ENCODE measurements around the gene TMEM238. TPM values are rescaled to one million over a fixed set of nuclear protein-coding genes. Genes with fewer than 3 reads are reported as not detected.
A peak's percentile ranks its signal among the peaks of the same experiment; 100 is the strongest.

Gene TMEM238
- polyA plus RNA-seq, 2 donors: 0.49 to 0.98 TPM

GRCh38 chr19:55382013-55382412, 2.1 kb downstream of the TMEM238 start:
- Histone ChIP-seq H3K27me3 (ENCODE audit: control insufficient read depth in 1 of 2, insufficient read depth in 2 of 2, low read length in 2 of 2) (no peaks in the 10 kb centered on the region), H3K36me3 (ENCODE audit: control insufficient read depth in 2 of 2, insufficient read depth in 2 of 2, low read length in 1 of 2) (peaks cover 0 to 2% of the 10 kb centered on the region in 2 donors), H3K27ac (ENCODE audit: low read depth in 2 of 2, low read length in 1 of 2) (no peak overlapping the region), H3K9me3 (ENCODE audit: control insufficient read depth in 2 of 2, insufficient read depth in 1 of 2, low read depth in 1 of 2, low read length in 1 of 2) (no peaks in the 10 kb centered on the region), H3K4me3 (ENCODE audit: low read depth in 1 of 2, low read length in 2 of 2) (no peak overlapping the region), H3K4me1 (ENCODE audit: control insufficient read depth in 2 of 2, insufficient read depth in 2 of 2, low read length in 1 of 2) (peaks cover 4 to 16% of the 10 kb centered on the region in 2 donors)
- 98 to 99% methylated on average over 5 of the region's 5 CpGs for WGBS, 2 donors

- Histone ChIP-seq H3K9me3 (ENCODE audit: control insufficient read depth in 2 of 2, insufficient read depth in 1 of 2, low read depth in 1 of 2, low read length in 1 of 2) (no peaks in the 10 kb centered on the region), H3K36me3 (ENCODE audit: control insufficient read depth in 2 of 2, insufficient read depth in 2 of 2, low read length in 1 of 2) (no peaks in the 10 kb centered on the region), H3K27me3 (ENCODE audit: control insufficient read depth in 1 of 2, insufficient read depth in 2 of 2, low read length in 2 of 2) (peaks cover 0 to 4% of the 10 kb centered on the region in 2 donors), H3K4me3 (ENCODE audit: low read depth in 1 of 2, low read length in 2 of 2) (no peak overlapping the region), H3K27ac (ENCODE audit: low read depth in 2 of 2, low read length in 1 of 2) (no peak overlapping the region), H3K4me1 (ENCODE audit: control insufficient read depth in 2 of 2, insufficient read depth in 2 of 2, low read length in 1 of 2) (peaks cover 0 to 16% of the 10 kb centered on the region in 2 donors)
- WGBS, 2 donors: 70 to 78% methylated on average over 11 of the region's 11 CpGs
These were observed 4.9 kb downstream of the TMEM238 start for GRCh38 chr19:55379174-55379573.

GRCh38 chr19:55377356-55378131, 6.5 kb downstream of the TMEM238 start:
- 46% methylated on average over 43 of the region's 43 CpGs for WGBS, 2 donors
- Histone ChIP-seq H3K9me3 (ENCODE audit: control insufficient read depth in 2 of 2, insufficient read depth in 1 of 2, low read depth in 1 of 2, low read length in 1 of 2) (no peaks in the 10 kb centered on the region), H3K36me3 (ENCODE audit: control insufficient read depth in 2 of 2, insufficient read depth in 2 of 2, low read length in 1 of 2) (no peaks in the 10 kb centered on the region), H3K4me1 (ENCODE audit: control insufficient read depth in 2 of 2, insufficient read depth in 2 of 2, low read length in 1 of 2) (peaks cover 0 to 8% of the 10 kb centered on the region in 2 donors), H3K27ac (ENCODE audit: low read depth in 2 of 2, low read length in 1 of 2) (no peak overlapping the region), H3K27me3 (ENCODE audit: control insufficient read depth in 1 of 2, insufficient read depth in 2 of 2, low read length in 2 of 2) (peaks cover 0 to 7% of the 10 kb centered on the region in 2 donors), H3K4me3 (ENCODE audit: low read depth in 1 of 2, low read length in 2 of 2) (no peak overlapping the region)

GRCh38 chr19:55376241-55376933, 7.7 kb downstream of the TMEM238 start, which contains the start of gene TMEM190:
TSS of gene TMEM190 (plus strand) at chr19:55376826. CDS start at chr19:55376854, 28 bp downstream.
- Histone ChIP-seq H3K9me3 (ENCODE audit: control insufficient read depth in 2 of 2, insufficient read depth in 1 of 2, low read depth in 1 of 2, low read length in 1 of 2) (no peaks in the 10 kb centered on the region), H3K27ac (ENCODE audit: low read depth in 2 of 2, low read length in 1 of 2) (no peak within 1 kb of the TSS), H3K4me3 (ENCODE audit: low read depth in 1 of 2, low read length in 2 of 2) (no peak within 1 kb of the TSS), H3K36me3 (ENCODE audit: control insufficient read depth in 2 of 2, insufficient read depth in 2 of 2, low read length in 1 of 2) (no peaks in the 10 kb centered on the region), H3K4me1 (ENCODE audit: control insufficient read depth in 2 of 2, insufficient read depth in 2 of 2, low read length in 1 of 2) (peaks cover 0 to 7% of the 10 kb centered on the region in 2 donors), H3K27me3 (ENCODE audit: control insufficient read depth in 1 of 2, insufficient read depth in 2 of 2, low read length in 2 of 2) (peaks cover 0 to 11% of the 10 kb centered on the region in 2 donors)
- WGBS, 2 donors: 41 to 46% methylated on average over 21 of the region's 21 CpGs

- Histone ChIP-seq H3K36me3 (ENCODE audit: control insufficient read depth in 2 of 2, insufficient read depth in 2 of 2, low read length in 1 of 2) (no peaks in the 10 kb centered on the region), H3K4me3 (ENCODE audit: low read depth in 1 of 2, low read length in 2 of 2) (no peak overlapping the region), H3K27ac (ENCODE audit: low read depth in 2 of 2, low read length in 1 of 2) (no peak overlapping the region), H3K27me3 (ENCODE audit: control insufficient read depth in 1 of 2, insufficient read depth in 2 of 2, low read length in 2 of 2) (peaks cover 0 to 30% of the 10 kb centered on the region in 2 donors), H3K9me3 (ENCODE audit: control insufficient read depth in 2 of 2, insufficient read depth in 1 of 2, low read depth in 1 of 2, low read length in 1 of 2) (no peaks in the 10 kb centered on the region), H3K4me1 (ENCODE audit: control insufficient read depth in 2 of 2, insufficient read depth in 2 of 2, low read length in 1 of 2) (peaks cover 0 to 10% of the 10 kb centered on the region in 2 donors)
- WGBS, 2 donors: 10 to 17% methylated on average over 25 to 31 of the region's 31 CpGs
These were observed 9.9 kb downstream of the TMEM238 start for GRCh38 chr19:55373993-55374757.

- Histone ChIP-seq H3K36me3 (ENCODE audit: control insufficient read depth in 2 of 2, insufficient read depth in 2 of 2, low read length in 1 of 2) (no peaks in the 10 kb centered on the region), H3K27me3 (ENCODE audit: control insufficient read depth in 1 of 2, insufficient read depth in 2 of 2, low read length in 2 of 2) (peaks cover 0 to 36% of the 10 kb centered on the region in 2 donors), H3K4me1 (ENCODE audit: control insufficient read depth in 2 of 2, insufficient read depth in 2 of 2, low read length in 1 of 2) (peaks cover 0 to 13% of the 10 kb centered on the region in 2 donors), H3K9me3 (ENCODE audit: control insufficient read depth in 2 of 2, insufficient read depth in 1 of 2, low read depth in 1 of 2, low read length in 1 of 2) (no peaks in the 10 kb centered on the region), H3K4me3 (ENCODE audit: low read depth in 1 of 2, low read length in 2 of 2) (no peak overlapping the region), H3K27ac (ENCODE audit: low read depth in 2 of 2, low read length in 1 of 2) (no peak overlapping the region)
- 44 to 48% methylated on average over 8 to 9 of the region's 9 CpGs for WGBS, 2 donors
These were observed 10.6 kb downstream of the TMEM238 start for GRCh38 chr19:55373306-55373992.

- H3K36me3 ChIP-seq (ENCODE audit: control insufficient read depth in 2 of 2, insufficient read depth in 2 of 2, low read length in 1 of 2): no peaks in the 10 kb centered on the region
- no peak overlapping the region for H3K4me3 ChIP-seq (ENCODE audit: low read depth in 1 of 2, low read length in 2 of 2)
- H3K9me3 ChIP-seq (ENCODE audit: control insufficient read depth in 2 of 2, insufficient read depth in 1 of 2, low read depth in 1 of 2, low read length in 1 of 2): no peaks in the 10 kb centered on the region
- WGBS, 2 donors: 37 to 41% methylated on average over 24 of the region's 24 CpGs
- H3K4me1 ChIP-seq (ENCODE audit: control insufficient read depth in 2 of 2, insufficient read depth in 2 of 2, low read length in 1 of 2): peaks cover 0 to 13% of the 10 kb centered on the region in 2 donors
- no peak overlapping the region for H3K27ac ChIP-seq (ENCODE audit: low read depth in 2 of 2, low read length in 1 of 2)
- H3K27me3 ChIP-seq (ENCODE audit: control insufficient read depth in 1 of 2, insufficient read depth in 2 of 2, low read length in 2 of 2): peaks cover 0 to 36% of the 10 kb centered on the region in 2 donors
These were observed 11.6 kb downstream of the TMEM238 start for GRCh38 chr19:55372316-55373081.

GRCh38 chr19:55370305-55370988, 13.6 kb downstream of the TMEM238 start, which contains the start of gene IL11:
TSS of gene IL11 (minus strand) at chr19:55370463. CDS start at chr19:55370310, 153 bp downstream.
- H3K27me3 ChIP-seq (ENCODE audit: control insufficient read depth in 1 of 2, insufficient read depth in 2 of 2, low read length in 2 of 2): peaks cover 0 to 36% of the 10 kb centered on the region in 2 donors
- 9 to 16% methylated on average over 23 to 32 of the region's 32 CpGs for WGBS, 2 donors
- peaks cover 0 to 6% of the 10 kb centered on the region in 2 donors for H3K4me1 ChIP-seq (ENCODE audit: control insufficient read depth in 2 of 2, insufficient read depth in 2 of 2, low read length in 1 of 2)
- no peaks in the 10 kb centered on the region for H3K36me3 ChIP-seq (ENCODE audit: control insufficient read depth in 2 of 2, insufficient read depth in 2 of 2, low read length in 1 of 2)
- no peaks in the 10 kb centered on the region for H3K9me3 ChIP-seq (ENCODE audit: control insufficient read depth in 2 of 2, insufficient read depth in 1 of 2, low read depth in 1 of 2, low read length in 1 of 2)
- peak within 1 kb of the TSS in 1 of 2 donors; percentile 0 for H3K4me3 ChIP-seq (ENCODE audit: low read depth in 1 of 2, low read length in 2 of 2)
- H3K27ac ChIP-seq (ENCODE audit: low read depth in 2 of 2, low read length in 1 of 2): no peak within 1 kb of the TSS
